Stimulated activated memory B cell treated with anti-CD40 and anti-IgM and Interleukin-4, amounts not matched to agents 10 μg/mL and 1 μg/mL and 100 μg/mL, for 72 hours (primary cell): Measurements from ENCODE around the gene OR2AG1.

Experiments
- ATAC-seq: fragments of 150-1000 bp; cut with Tn5 transposase; 2 replicates; pipeline ENCODE4 v1.10.0; 2021
- H3K27ac Mint-ChIP-seq: one replicate; pipeline ENCODE4 v1.8.0; 2022; ENCODE audit warnings: mild to moderate bottlenecking, mixed read lengths
- H3K27me3 Mint-ChIP-seq: one replicate; pipeline ENCODE4 v1.8.0; 2022; ENCODE audit warnings: mixed read lengths
- H3K36me3 Mint-ChIP-seq: one replicate; pipeline ENCODE4 v1.8.0; 2022; ENCODE audit warnings: mixed read lengths
- H3K4me1 Mint-ChIP-seq: one replicate; pipeline ENCODE4 v1.8.0; 2022; ENCODE audit warnings: mixed read lengths
- H3K4me3 Mint-ChIP-seq: one replicate; pipeline ENCODE4 v1.8.0; 2022; ENCODE audit warnings: mild to moderate bottlenecking, moderate library complexity, mixed read lengths
- H3K9me3 Mint-ChIP-seq: one replicate; pipeline ENCODE4 v1.8.0; 2022; ENCODE audit warnings: mixed read lengths

OR2AG1 gene

DNA sequence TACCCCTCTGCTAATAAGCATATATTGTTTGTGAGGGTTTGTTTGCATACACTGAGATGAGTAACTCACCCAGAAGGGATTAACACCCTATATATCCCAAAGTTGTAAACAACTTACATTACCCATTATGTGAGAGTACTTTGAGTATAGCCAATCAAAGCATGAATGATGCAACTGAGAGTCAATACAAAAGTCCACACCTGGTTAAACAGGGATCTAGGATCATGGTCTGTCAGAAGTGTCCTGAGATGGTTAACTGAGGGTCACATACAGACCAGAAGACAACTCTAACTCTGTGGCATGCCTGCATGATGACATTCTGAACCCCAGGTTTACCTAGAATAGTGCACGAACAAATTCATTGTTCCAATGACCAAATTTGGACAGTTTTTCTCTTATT, 45.3 kb downstream of the OR2AG1 start:
- H3K27me3 Mint-ChIP-seq: no peaks in the 10 kb centered on the region
- no peaks in the 10 kb centered on the region for H3K9me3 Mint-ChIP-seq
- ATAC-seq: no peak
- H3K27ac Mint-ChIP-seq: no peak overlapping the region
- H3K36me3 Mint-ChIP-seq: no peaks in the 10 kb centered on the region
- no peak overlapping the region for H3K4me3 Mint-ChIP-seq
- H3K4me1 Mint-ChIP-seq: peaks cover 10% of the 10 kb centered on the region

DNA sequence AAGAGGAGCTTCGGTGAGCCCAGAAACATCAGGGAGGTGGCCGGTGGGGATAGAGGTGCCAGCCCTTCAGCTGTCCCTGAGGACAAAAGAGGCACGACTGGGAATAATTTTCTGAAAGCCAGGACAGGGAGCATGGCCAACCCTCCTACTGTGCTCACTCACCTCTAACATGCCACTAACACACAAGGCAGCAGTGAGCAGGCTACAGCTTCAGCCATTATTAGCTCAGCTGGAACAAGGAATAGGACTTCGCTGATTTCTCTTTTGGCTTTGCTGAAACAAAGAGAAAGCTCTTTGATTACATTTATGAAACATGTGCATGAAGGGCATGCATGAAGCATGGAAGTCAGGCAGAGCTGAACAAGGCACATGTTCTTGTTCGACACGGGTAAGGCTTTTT, 50.5 kb downstream of the OR2AG1 start:
- ATAC-seq: peak; percentile 20
- Mint-ChIP-seq H3K27me3 (no peaks in the 10 kb centered on the region), H3K4me3 (no peak overlapping the region), H3K36me3 (no peaks in the 10 kb centered on the region), H3K27ac (no peak overlapping the region), H3K4me1 (peaks cover 16% of the 10 kb centered on the region), H3K9me3 (no peaks in the 10 kb centered on the region)

DNA sequence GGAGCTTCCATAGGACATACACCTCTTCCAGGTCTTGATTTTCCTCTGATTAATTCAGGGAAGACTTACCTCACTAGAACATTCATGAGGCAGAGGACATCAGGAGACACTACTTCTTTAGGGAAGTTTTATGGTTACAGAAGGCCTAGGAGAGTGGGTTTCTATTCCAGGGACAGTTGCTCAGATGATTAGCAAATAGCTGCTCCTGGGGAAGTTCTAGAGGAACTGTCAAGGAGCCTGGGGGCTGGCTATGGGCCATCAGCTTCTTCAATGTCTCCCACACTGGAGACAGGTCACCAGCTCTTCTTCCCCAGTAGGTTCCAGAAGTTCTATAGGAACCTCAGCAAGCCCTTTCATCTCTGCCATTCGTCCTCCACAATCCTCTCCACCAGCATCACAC, 51.2 kb downstream of the OR2AG1 start:
- Mint-ChIP-seq H3K4me3 (no peak overlapping the region), H3K9me3 (no peaks in the 10 kb centered on the region), H3K36me3 (no peaks in the 10 kb centered on the region), H3K4me1 (peaks cover 16% of the 10 kb centered on the region), H3K27ac (no peak overlapping the region), H3K27me3 (no peaks in the 10 kb centered on the region)
- ATAC-seq: no peak
